Stomach (tissue), 9 donors: Measurements from ENCODE around the gene TRMT1L. TPM values are rescaled to one million over a fixed set of nuclear protein-coding genes. Genes with fewer than 3 reads are reported as not detected.

ENCODE experiments used
- DNase-seq, 2 donors: peaks; one replicate each; pipeline versions ENCODE4 v3.0.0 to v3.0.0-alpha.2; 2013 to 2019
- H3K27ac ChIP-seq, 5 donors: fragments of 200-600 bp in 4 of 5; sonication (generic) in 4 of 5; one replicate each; pipeline ENCODE4 v1.5.1; 2013 to 2019; ENCODE audit warnings: mild to moderate bottlenecking in 1 of 5, moderate library complexity in 1 of 5
- H3K27me3 ChIP-seq, 3 donors: fragments of 200-600 bp; sonication (generic); one replicate each; pipeline ENCODE4 v1.5.1; 2017 to 2019; ENCODE audit warnings: mixed run types in 1 of 3
- H3K36me3 ChIP-seq, 4 donors: fragments of 200-600 bp; sonication (generic); 1 replicate in 3 of 4; 2 replicates in 1 of 4; pipeline ENCODE4 v1.5.1; 2016 to 2019
- H3K4me1 ChIP-seq, 4 donors: fragments of 200-600 bp; sonication (generic); one replicate each; pipeline ENCODE4 v1.5.1; 2016 to 2019
- H3K4me3 ChIP-seq, 4 donors: fragments of 200-600 bp; sonication (generic) in 3 of 4; one replicate each; pipeline ENCODE4 v1.5.1; 2016 to 2019; ENCODE audit warnings: mild to moderate bottlenecking in 1 of 4
- H3K9me3 ChIP-seq, 4 donors: fragments of 200-600 bp; sonication (generic); one replicate each; pipeline ENCODE4 v1.5.1; 2016 to 2019
- EP300 ChIP-seq: sonication (generic); formaldehyde crosslinking; IDR thresholded peaks from one replicate; pipeline ENCODE4 v1.6.1; 2017; ENCODE audit warnings: antibody characterized with exemption
- POLR2A ChIP-seq, 4 donors: fragments of 450-650 bp; IDR thresholded peaks; one replicate each; pipeline ENCODE4 v1.6.1; 2016; ENCODE audit warnings: antibody characterized with exemption in 4 of 4, control low read depth in 2 of 4, mild to moderate bottlenecking in 1 of 4, moderate library complexity in 1 of 4
- POLR2AphosphoS5 ChIP-seq, 3 donors: sonication (generic); formaldehyde crosslinking; IDR thresholded peaks; one replicate each; pipeline ENCODE4 v1.6.1; 2016; ENCODE audit warnings: antibody characterized with exemption in 3 of 3
- WGBS, 5 donors: extraction: QIAGEN DNeasy Blood & Tissue Kit in 3 of 5; methylation state at CpG; one replicate each; pipeline versions ENCODE4 v1.1.5 to v1.1.7; 2013 to 2018; 5-methylcytosine and 5-hydroxymethylcytosine counted together
- intact Hi-C: fragments of 100-400 bp; cut with DNase I; formaldehyde crosslinking; loops from one replicate; pipeline ENCODE4 v1.15.1; 2023; ENCODE audit warnings: low total_unique reads
- polyA plus RNA-seq, 3 donors: library from polyadenylated mRNA; stranded (reverse); fragments of 200-250 nt; gene quantifications; one replicate each; pipeline ENCODE4 v1.2.3, GENCODE V29; 2013
- total RNA-seq, 5 donors: library from RNA; depleted of rRNA; stranded (reverse); fragments of >200 nt; gene quantifications; one replicate each; pipeline versions ENCODE4 v1.1.0 to v1.2.3, GENCODE V29; 2014 to 2016
- TF ChIP-seq, protein P1 (sequence below), 7 experiments: fragments of 450-650 bp in 4 of 7; fragments of 200-600 bp in 3 of 7; sonication (generic) in 3 of 7; IDR thresholded peaks; one replicate each; pipeline ENCODE4 v1.5.1; 2016 to 2019; ENCODE audit warnings: antibody characterized with exemption in 7 of 7, control low read depth in 2 of 7, mild to moderate bottlenecking in 1 of 7
- donor health status: healthy with polysubstance abuse.
- donor health status: Bipolar disorder and iron deficiency.
- donor health status: healthy.

The TRMT1L gene
- total and polyA plus RNA-seq, 8 donors: 4.5 to 25.2 (median 7.1) TPM

DNA sequence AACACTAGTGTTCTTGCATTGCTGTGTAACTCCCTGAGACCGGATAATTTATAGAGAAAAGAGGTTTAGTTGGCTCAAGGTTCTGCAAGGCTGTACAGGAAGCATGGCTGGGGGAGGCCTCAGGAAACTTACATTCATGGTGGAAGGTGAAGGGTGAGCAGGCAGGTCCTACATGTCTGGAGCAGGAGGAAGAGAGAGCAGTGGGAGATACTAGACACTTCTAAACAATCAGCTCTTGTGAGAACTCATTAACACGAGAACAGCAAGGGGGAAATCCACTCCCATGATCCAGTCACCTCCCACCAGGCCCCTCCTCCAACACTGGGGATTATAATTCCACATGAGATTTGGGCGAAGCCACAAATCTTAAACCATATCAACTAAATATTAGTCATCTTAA is 81.3 kb downstream of the TRMT1L start:
- intact Hi-C loops: no loop called here
- Histone ChIP-seq H3K4me3 (no peak overlapping the region), H3K4me1 (peaks cover 0 to 7% (median 0%) of the 10 kb centered on the region in 4 donors), H3K9me3 (no peaks in the 10 kb centered on the region), H3K36me3 (no peaks in the 10 kb centered on the region), H3K27me3 (no peaks in the 10 kb centered on the region), H3K27ac (no peak overlapping the region)
- DNase-seq: no peak
- WGBS, 5 donors: 79 to 89% (median 88%) methylated on average over 3 of the region's 3 CpGs
- TF ChIP-seq POLR2AphosphoS5 (IDR thresholded peaks at IDR 0.05) (no peak), POLR2A (IDR thresholded peaks at IDR 0.05) (no peak), EP300 (no peak)
- TF ChIP-seq, protein P1, sequence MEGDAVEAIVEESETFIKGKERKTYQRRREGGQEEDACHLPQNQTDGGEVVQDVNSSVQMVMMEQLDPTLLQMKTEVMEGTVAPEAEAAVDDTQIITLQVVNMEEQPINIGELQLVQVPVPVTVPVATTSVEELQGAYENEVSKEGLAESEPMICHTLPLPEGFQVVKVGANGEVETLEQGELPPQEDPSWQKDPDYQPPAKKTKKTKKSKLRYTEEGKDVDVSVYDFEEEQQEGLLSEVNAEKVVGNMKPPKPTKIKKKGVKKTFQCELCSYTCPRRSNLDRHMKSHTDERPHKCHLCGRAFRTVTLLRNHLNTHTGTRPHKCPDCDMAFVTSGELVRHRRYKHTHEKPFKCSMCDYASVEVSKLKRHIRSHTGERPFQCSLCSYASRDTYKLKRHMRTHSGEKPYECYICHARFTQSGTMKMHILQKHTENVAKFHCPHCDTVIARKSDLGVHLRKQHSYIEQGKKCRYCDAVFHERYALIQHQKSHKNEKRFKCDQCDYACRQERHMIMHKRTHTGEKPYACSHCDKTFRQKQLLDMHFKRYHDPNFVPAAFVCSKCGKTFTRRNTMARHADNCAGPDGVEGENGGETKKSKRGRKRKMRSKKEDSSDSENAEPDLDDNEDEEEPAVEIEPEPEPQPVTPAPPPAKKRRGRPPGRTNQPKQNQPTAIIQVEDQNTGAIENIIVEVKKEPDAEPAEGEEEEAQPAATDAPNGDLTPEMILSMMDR (IDR thresholded peaks at IDR 0.05): no peak

GRCh38 chr1:185074307-185074706 is 82.4 kb downstream of the TRMT1L start:
- TF ChIP-seq, protein P1 (IDR thresholded peaks at IDR 0.05): no peak
- DNase-seq: no peak
- Histone ChIP-seq H3K27ac (no peak overlapping the region), H3K4me1 (peaks cover 0 to 7% (median 0%) of the 10 kb centered on the region in 4 donors), H3K36me3 (no peaks in the 10 kb centered on the region), H3K4me3 (no peak overlapping the region), H3K9me3 (no peaks in the 10 kb centered on the region), H3K27me3 (no peaks in the 10 kb centered on the region)
- intact Hi-C loops: no loop called here

GRCh38 chr1:185073725-185074124 is 83.0 kb downstream of the TRMT1L start:
- 97 to 99% (median 98%) methylated on average over 2 of the region's 2 CpGs for WGBS, 5 donors
- Histone ChIP-seq H3K4me1 (peaks cover 0 to 7% (median 0%) of the 10 kb centered on the region in 4 donors), H3K27me3 (no peaks in the 10 kb centered on the region), H3K27ac (no peak overlapping the region), H3K9me3 (no peaks in the 10 kb centered on the region), H3K36me3 (no peaks in the 10 kb centered on the region), H3K4me3 (no peak overlapping the region)
- intact Hi-C loops: no loop called here
- TF ChIP-seq EP300: no peak
- no peak for TF ChIP-seq POLR2A (IDR thresholded peaks at IDR 0.05)
- no peak for TF ChIP-seq POLR2AphosphoS5 (IDR thresholded peaks at IDR 0.05)
- TF ChIP-seq, protein P1 (IDR thresholded peaks at IDR 0.05): no peak
- DNase-seq: no peak

- peaks cover 0 to 11% (median 5%) of the 10 kb centered on the region in 4 donors for H3K4me1 ChIP-seq
- no peaks in the 10 kb centered on the region for H3K36me3 ChIP-seq
- H3K4me3 ChIP-seq: no peak overlapping the region
- intact Hi-C loops: no loop called here
- no peaks in the 10 kb centered on the region for H3K27me3 ChIP-seq
- H3K9me3 ChIP-seq: no peaks in the 10 kb centered on the region
- TF ChIP-seq EP300 (no peak), POLR2A (IDR thresholded peaks at IDR 0.05) (no peak), POLR2AphosphoS5 (IDR thresholded peaks at IDR 0.05) (no peak)
- TF ChIP-seq, protein P1 (IDR thresholded peaks at IDR 0.05): no peak
- DNase-seq: no peak
- no peak overlapping the region for H3K27ac ChIP-seq
These were observed 86.7 kb downstream of the TRMT1L start for GRCh38 chr1:185070051-185070450.
